SU-DHL-6 (cell line): Measurements from ENCODE around the gene DLL1.

Experiments used
- CTCF ChIP-seq: fragments of 200-600 bp; sonication (generic); IDR thresholded peaks from one replicate; pipeline ENCODE4 v1.5.1; 2017; ENCODE audit warnings: antibody characterized with exemption, mild to moderate bottlenecking, low read length, moderate library complexity; ENCODE audit not compliant: insufficient read depth, poor library complexity, severe bottlenecking
- EZH2phosphoT487 ChIP-seq: fragments of 200-600 bp; sonication (generic), shearing (Covaris generic); conservative IDR thresholded peaks from 2 replicates; pipeline ENCODE4 v1.6.1; 2018; ENCODE audit warnings: mild to moderate bottlenecking, antibody characterized with exemption, low read length, moderate library complexity, mixed read lengths

DNA sequence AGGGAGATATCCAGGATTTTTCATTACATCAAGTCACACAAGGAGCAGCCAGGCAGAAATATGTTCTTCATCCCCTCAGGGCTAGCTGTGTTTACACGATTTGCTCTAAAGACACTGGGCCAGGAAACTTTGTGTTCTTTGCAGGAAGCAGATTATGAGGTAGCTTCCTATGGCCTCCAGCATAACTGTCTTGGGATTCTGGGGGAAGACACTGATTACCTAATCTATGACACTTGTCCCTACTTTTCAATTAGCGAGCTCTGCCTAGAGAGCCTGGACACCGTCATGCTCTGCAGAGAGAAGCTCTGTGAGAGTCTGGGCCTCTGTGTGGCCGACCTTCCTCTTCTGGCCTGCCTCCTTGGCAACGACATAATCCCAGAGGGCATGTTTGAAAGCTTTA is 26.8 kb upstream of the DLL1 start:
- TF ChIP-seq CTCF (no peak), EZH2phosphoT487 (no peak)
